H1 (cell line): ENCODE data around the gene BCL2. TPM values are rescaled to one million over a fixed set of nuclear protein-coding genes. Genes with fewer than 3 reads are reported as not detected.

Experiments
- CTCF ChIA-PET: fragments of 300-600 bp; sonication (Branson Sonifier 250); formaldehyde crosslinking; loops from one replicate; lab custom pipeline; 2021; ENCODE audit not compliant: partially characterized antibody; lab: Charles Lee
- POLR2A ChIA-PET: fragments of 300-600 bp; sonication (Branson Sonifier 250); formaldehyde crosslinking; loops from one replicate; lab custom pipeline; 2021; ENCODE audit warnings: inconsistent platforms; ENCODE audit not compliant: partially characterized antibody; lab: Charles Lee
- DNase-seq, 2 experiments: peaks; one replicate each; pipeline versions ENCODE4 v3.0.0 to v3.0.0-alpha.2; 2010 to 2022; ENCODE audit warnings: low spot score in 2 of 2, low read depth in 1 of 2, mixed read lengths in 1 of 2
- FAIRE-seq: peaks from 2 replicates; lab custom pipeline; 2011; peaks lifted over from hg19 to GRCh38; lab: Jason Lieb, UNC
- H2AFZ ChIP-seq: 2 replicates; pipeline ENCODE4 v1.8.1; 2012; ENCODE audit warnings: low read length, inconsistent platforms
- H2AK5ac ChIP-seq: 2 replicates; pipeline ENCODE4 v1.6.1; 2013; ENCODE audit warnings: low read depth, low read length
- H2BK120ac ChIP-seq: replicated peaks from 2 replicates; pipeline ENCODE3; 2013; ENCODE audit warnings: low read depth, low read length, inconsistent platforms
- H2BK12ac ChIP-seq: 2 replicates; pipeline ENCODE4 v1.6.1; 2013; ENCODE audit warnings: low read depth, low read length
- H2BK15ac ChIP-seq: 2 replicates; pipeline ENCODE4 v1.6.1; 2013; ENCODE audit warnings: low read length
- H2BK20ac ChIP-seq: 2 replicates; pipeline ENCODE4 v1.6.1; 2013; ENCODE audit warnings: low read length
- H2BK5ac ChIP-seq: 2 replicates; pipeline ENCODE4 v1.6.1; 2013; ENCODE audit warnings: low read depth, low read length
- H3K14ac ChIP-seq: 2 replicates; pipeline ENCODE4 v1.6.1; 2013; ENCODE audit warnings: inconsistent platforms; ENCODE audit not compliant: insufficient read length
- H3K18ac ChIP-seq: 2 replicates; pipeline ENCODE4 v1.6.1; 2013; ENCODE audit warnings: low read length; ENCODE audit errors: extremely low read depth
- H3K23ac ChIP-seq: 2 replicates; pipeline ENCODE4 v1.6.1; 2013; ENCODE audit warnings: inconsistent platforms; ENCODE audit not compliant: insufficient read length
- H3K23me2 ChIP-seq: 2 replicates; pipeline ENCODE4 v1.6.1; 2013; ENCODE audit warnings: low read depth, low read length
- H3K27ac ChIP-seq: 2 replicates; pipeline ENCODE4 v1.6.1; 2011; ENCODE audit warnings: low read depth, low read length, inconsistent platforms
- H3K27me3 ChIP-seq, 4 experiments: replicated peaks in 1 of 4; 1 replicate in 1 of 4; 2 replicates in 3 of 4; pipeline versions ENCODE4 v1.6.1 to v1.8.1; 2011 to 2013; ENCODE audit warnings: low read length in 3 of 4, mild to moderate bottlenecking in 3 of 4, inconsistent platforms in 2 of 4, mixed read lengths in 2 of 4, moderate library complexity in 1 of 4; ENCODE audit not compliant: control insufficient read depth in 3 of 4, insufficient read depth in 3 of 4; ENCODE audit errors: extremely low read depth in 1 of 4
- H3K36me3 ChIP-seq, 4 experiments: 2 replicates each; pipeline versions ENCODE4 v1.6.1 to v1.8.1; 2011 to 2013; ENCODE audit warnings: mild to moderate bottlenecking in 4 of 4, low read length in 3 of 4, moderate library complexity in 2 of 4, control low read depth in 1 of 4, inconsistent platforms in 1 of 4; ENCODE audit not compliant: insufficient read depth in 4 of 4, control insufficient read depth in 2 of 4
- H3K4ac ChIP-seq: replicated peaks from 2 replicates; pipeline ENCODE3; 2013; ENCODE audit warnings: low read length, low read depth, mixed read lengths, inconsistent platforms; ENCODE audit not compliant: insufficient read length
- H3K4me1 ChIP-seq, 4 experiments: replicated peaks in 1 of 4; 1 replicate in 1 of 4; 2 replicates in 3 of 4; pipeline versions ENCODE4 v1.6.1 to v1.8.1; 2011 to 2013; ENCODE audit warnings: low read length in 3 of 4, inconsistent platforms in 2 of 4, mixed read lengths in 1 of 4; ENCODE audit not compliant: insufficient read depth in 4 of 4, control insufficient read depth in 3 of 4
- H3K4me2 ChIP-seq, 2 experiments: 2 replicates each; pipeline versions ENCODE4 v1.6.1 to v1.8.1; 2011 to 2013; ENCODE audit warnings: low read depth in 2 of 2, low read length in 2 of 2, control low read depth in 1 of 2, inconsistent platforms in 1 of 2, mild to moderate bottlenecking in 1 of 2; ENCODE audit not compliant: insufficient read depth in 1 of 2
- H3K4me3 ChIP-seq, 4 experiments: fragments of 200-600, 300-600 bp in 1 of 4; sonication (generic), shearing (Covaris generic), sonication (Bioruptor Twin) in 1 of 4; 2 replicates each; pipeline versions ENCODE4 v1.5.1 to v1.8.1; 2011 to 2016; ENCODE audit warnings: low read length in 4 of 4, low read depth in 3 of 4, control low read depth in 2 of 4, inconsistent platforms in 2 of 4, mild to moderate bottlenecking in 2 of 4, mixed read lengths in 1 of 4, moderate library complexity in 1 of 4; ENCODE audit not compliant: insufficient read depth in 2 of 4; ENCODE audit errors: extremely low read depth in 1 of 4
- H3K56ac ChIP-seq: replicated peaks from 2 replicates; pipeline ENCODE3; 2013; ENCODE audit warnings: low read depth, mild to moderate bottlenecking, mixed read lengths, low read length, inconsistent platforms; ENCODE audit not compliant: insufficient read length
- H3K79me1 ChIP-seq: 2 replicates; pipeline ENCODE4 v1.6.1; 2013; ENCODE audit warnings: low read depth, low read length, control low read depth
- H3K79me2 ChIP-seq, 2 experiments: 2 replicates each; pipeline versions ENCODE4 v1.6.1 to v1.8.1; 2012 to 2013; ENCODE audit warnings: low read length in 2 of 2, mild to moderate bottlenecking in 2 of 2, inconsistent platforms in 1 of 2; ENCODE audit not compliant: insufficient read depth in 2 of 2, control insufficient read depth in 1 of 2
- H3K9ac ChIP-seq, 4 experiments: replicated peaks in 1 of 4; 1 replicate in 1 of 4; 2 replicates in 3 of 4; pipeline versions ENCODE4 v1.6.1 to v1.8.1; 2011 to 2013; ENCODE audit warnings: low read depth in 3 of 4, low read length in 3 of 4, control low read depth in 2 of 4, mild to moderate bottlenecking in 2 of 4, moderate library complexity in 2 of 4, inconsistent platforms in 1 of 4; ENCODE audit errors: extremely low read depth in 1 of 4
- H3K9me3 ChIP-seq, 2 experiments: 2 replicates each; pipeline versions ENCODE4 v1.6.1 to v1.8.1; 2012 to 2013; ENCODE audit warnings: mild to moderate bottlenecking in 2 of 2, moderate library complexity in 2 of 2, control low read depth in 1 of 2, inconsistent platforms in 1 of 2, low read depth in 1 of 2, low read length in 1 of 2, mixed read lengths in 1 of 2; ENCODE audit not compliant: insufficient read depth in 2 of 2
- H4K20me1 ChIP-seq, 2 experiments: replicated peaks in 1 of 2; 2 replicates each; pipeline versions ENCODE3 to v1.8.1; 2011 to 2013; ENCODE audit warnings: inconsistent platforms in 2 of 2, low read length in 2 of 2, mild to moderate bottlenecking in 1 of 2; ENCODE audit not compliant: insufficient read depth in 2 of 2, control insufficient read depth in 1 of 2
- H4K5ac ChIP-seq: 2 replicates; pipeline ENCODE4 v1.6.1; 2013; ENCODE audit warnings: low read length, low read depth, mixed read lengths, inconsistent platforms; ENCODE audit not compliant: insufficient read length
- H4K8ac ChIP-seq: 2 replicates; pipeline ENCODE4 v1.8.0; 2013; ENCODE audit warnings: mild to moderate bottlenecking, moderate library complexity, low read length, inconsistent platforms; ENCODE audit not compliant: insufficient read depth; ENCODE audit errors: extremely low read depth
- H4K91ac ChIP-seq: replicated peaks from 2 replicates; pipeline ENCODE3; 2013; ENCODE audit warnings: low read length, mixed read lengths, inconsistent platforms; ENCODE audit not compliant: insufficient read length
- CREB1 ChIP-seq: IDR thresholded peaks from 2 replicates; pipeline ENCODE4 v1.6.1; 2012; ENCODE audit warnings: inconsistent platforms
- EZH2 ChIP-seq: fragments of 200-600 bp; sonication (generic); IDR thresholded peaks from 2 replicates; pipeline ENCODE4 v1.7.1; 2012; ENCODE audit warnings: low read depth, mild to moderate bottlenecking, moderate library complexity, low read length, inconsistent platforms; ENCODE audit not compliant: severe bottlenecking
- SAP30 ChIP-seq: fragments of 300-600 bp; sonication (generic); IDR thresholded peaks from 2 replicates; pipeline ENCODE4 v1.7.1; 2012; ENCODE audit warnings: low read length, moderate library complexity, mild to moderate bottlenecking, inconsistent platforms; ENCODE audit not compliant: insufficient read depth, insufficient replicate concordance
- SP1 ChIP-seq: IDR thresholded peaks from 2 replicates; pipeline ENCODE4 v1.6.1; 2011; ENCODE audit warnings: low read depth, low read length
- SP2 ChIP-seq: IDR thresholded peaks from 2 replicates; pipeline ENCODE4 v1.6.1; 2012; ENCODE audit warnings: mild to moderate bottlenecking, low read length, inconsistent platforms
- TCF12 ChIP-seq: IDR thresholded peaks from 2 replicates; pipeline ENCODE4 v1.6.1; 2011; ENCODE audit warnings: low read depth, mild to moderate bottlenecking, low read length
- WGBS, 2 experiments: shearing (Covaris generic) in 1 of 2; methylation state at CpG; one replicate each; pipeline versions ENCODE4 v1.1.6 to v1.1.7; 2013 to 2015; ENCODE audit warnings: low lambda C conversion rate in 2 of 2, mixed read lengths in 2 of 2, inconsistent platforms in 1 of 2, low coverage in 1 of 2, missing lambda C conversion rate in 1 of 2; ENCODE audit not compliant: insufficient replicate concordance in 2 of 2, insufficient coverage in 1 of 2, insufficient read length in 1 of 2; ENCODE audit errors: extremely low coverage in 1 of 2, missing lambda C conversion rate in 1 of 2; 5-methylcytosine and 5-hydroxymethylcytosine counted together
- polyA plus RNA-seq, 7 experiments: library from polyadenylated mRNA; depleted of rRNA in 3 of 7; stranded (reverse) in 5 of 7; unstranded in 2 of 7; fragments of >200 nt in 5 of 7; fragments of 200-250 nt in 2 of 7; gene quantifications; 1 replicate in 5 of 7; 2 replicates in 1 of 7; 4 replicates in 1 of 7; pipeline versions ENCODE4 v1.2.1 to v1.2.3, GENCODE V29; 2011 to 2013; ENCODE audit warnings: missing spikeins in 2 of 7, mixed read lengths in 2 of 7
- total RNA-seq: library from RNA; stranded (reverse); fragmentation: NEBNext Ultra II Directional; extraction: Animal tissue kit (Norgen Biotek cat#: 25700); gene quantifications from 2 replicates; pipeline ENCODE4 v1.2.1, GENCODE V29; 2021

The BCL2 gene
- total and polyA plus RNA-seq, 2 of the 8 experiments (the other 6 are each of a cell fraction or from before 2014, with no cell fraction given): 0.59 to 4.5 TPM

- no peak overlapping the region for H3K56ac ChIP-seq
- no peaks in the 10 kb centered on the region for H3K27me3 ChIP-seq
- H3K9ac ChIP-seq: no peak overlapping the region
- no peak overlapping the region for H2BK12ac ChIP-seq
- no peaks in the 10 kb centered on the region for H3K23me2 ChIP-seq
- no peak overlapping the region for H3K4ac ChIP-seq
- no peaks in the 10 kb centered on the region for H3K79me2 ChIP-seq
- H2AFZ ChIP-seq: no peak overlapping the region
- DNase-seq (no peak), FAIRE-seq (no peak)
- no peak overlapping the region for H2AK5ac ChIP-seq
- H2BK20ac ChIP-seq: no peak overlapping the region
- TF ChIP-seq TCF12: no peak
- no peak for TF ChIP-seq CREB1
- no peak for TF ChIP-seq SP1
- no peak for TF ChIP-seq SAP30
- TF ChIP-seq SP2: no peak
- TF ChIP-seq EZH2: no peak
- no peaks in the 10 kb centered on the region for H3K9me3 ChIP-seq
- H4K5ac ChIP-seq: no peak overlapping the region
- no peak overlapping the region for H4K91ac ChIP-seq
- no peak overlapping the region for H3K27ac ChIP-seq
- no peaks in the 10 kb centered on the region for H3K4me1 ChIP-seq
- no peak overlapping the region for H2BK5ac ChIP-seq
- H3K4me3 ChIP-seq: no peak overlapping the region
- H3K14ac ChIP-seq: no peak overlapping the region
- no peaks in the 10 kb centered on the region for H3K36me3 ChIP-seq
- H4K8ac ChIP-seq: no peak overlapping the region
- CTCF ChIA-PET: no interaction called here
- no peak overlapping the region for H2BK120ac ChIP-seq
- H2BK15ac ChIP-seq: no peak overlapping the region
- 95% methylated on average over 1 of the region's 1 CpG; no CpG with 5 or more reads in 1 of the 2 experiments for WGBS, 2 experiments
- POLR2A ChIA-PET: no interaction called here
- H3K79me1 ChIP-seq: no peaks in the 10 kb centered on the region
- H3K18ac ChIP-seq: no peak overlapping the region
- H3K23ac ChIP-seq: no peak overlapping the region
- H4K20me1 ChIP-seq: no peaks in the 10 kb centered on the region
- no peak overlapping the region for H3K4me2 ChIP-seq
Measured at GRCh38 chr18:63191413-63191812, 128.2 kb downstream of the BCL2 start.
